ENCODE measurements around the gene CENPP.

Gene CENPP

GRCh38 chr9:92440751-92441046, 114.9 kb downstream of the CENPP start:
- DNase-seq = no peak
- no peaks in the 10 kb centered on the region for H3K36me3 Mint-ChIP-seq (ENCODE audit: low read depth)
- peaks cover 4% of the 10 kb centered on the region for H3K4me1 Mint-ChIP-seq
- peak; percentile 61 for ATAC-seq
- no peak overlapping the region for H3K4me3 Mint-ChIP-seq
- no peak overlapping the region for H3K27ac Mint-ChIP-seq
- H3K27me3 Mint-ChIP-seq = no peaks in the 10 kb centered on the region
- H3K9me3 Mint-ChIP-seq = no peaks in the 10 kb centered on the region

- Mint-ChIP-seq H3K9me3 (no peaks in the 10 kb centered on the region), H3K27ac (no peak overlapping the region), H3K36me3 (ENCODE audit: low read depth) (no peaks in the 10 kb centered on the region), H3K27me3 (no peaks in the 10 kb centered on the region), H3K4me3 (no peak overlapping the region), H3K4me1 (peaks cover 4% of the 10 kb centered on the region)
- ATAC-seq (no peak), DNase-seq (no peak)
Measured at GRCh38 chr9:92444841-92445240, 119.1 kb downstream of the CENPP start.

DNA sequence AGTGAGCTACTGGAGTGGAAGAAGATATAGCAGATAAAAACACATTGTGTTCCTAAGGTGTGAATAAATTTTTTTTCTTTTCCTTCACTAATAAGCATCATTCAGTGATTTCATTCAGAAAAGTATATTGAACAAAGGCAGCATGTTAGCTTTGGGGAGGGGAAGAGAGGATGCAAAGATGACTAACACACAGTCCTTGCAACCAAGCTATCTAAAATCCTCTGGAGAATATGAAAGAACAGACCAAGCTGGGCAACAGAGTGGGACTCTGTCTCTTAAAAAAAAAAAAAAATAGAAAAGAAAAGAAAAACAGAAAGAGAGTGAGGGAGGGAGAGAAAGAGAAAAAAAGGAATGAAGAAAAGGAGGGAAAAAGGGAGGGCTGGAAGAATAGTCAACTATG, 120.8 kb downstream of the CENPP start:
- Mint-ChIP-seq H3K4me1 (no peaks in the 10 kb centered on the region), H3K4me3 (no peak overlapping the region)
- ATAC-seq = no peak

DNA sequence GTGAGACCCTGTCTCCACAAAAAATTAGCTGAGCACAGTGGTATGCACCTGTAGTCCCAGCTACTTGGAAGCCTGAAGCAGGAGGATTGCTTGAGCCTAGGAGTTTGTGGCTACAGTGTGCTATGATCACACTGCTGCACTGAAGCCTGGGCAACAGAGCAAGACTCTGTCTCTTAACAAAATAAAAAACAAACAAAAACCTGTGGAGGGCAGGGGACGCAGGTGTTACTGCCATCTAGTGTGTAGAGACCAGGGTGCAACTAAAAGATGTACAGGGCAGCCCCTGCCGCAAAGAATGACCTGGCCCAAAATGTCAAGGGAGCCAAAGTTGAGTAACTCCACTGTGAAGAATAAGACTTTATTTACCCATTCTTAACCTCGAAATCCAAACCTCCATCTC, 129.5 kb downstream of the CENPP start:
- no peak overlapping the region for H3K27ac Mint-ChIP-seq
- no peaks in the 10 kb centered on the region for H3K36me3 Mint-ChIP-seq (ENCODE audit: low read depth)
- no peaks in the 10 kb centered on the region for H3K27me3 Mint-ChIP-seq
- DNase-seq (no peak), ATAC-seq (no peak)
- H3K4me3 Mint-ChIP-seq = no peak overlapping the region
- H3K9me3 Mint-ChIP-seq = no peaks in the 10 kb centered on the region
- no peaks in the 10 kb centered on the region for H3K4me1 Mint-ChIP-seq

More for the DNA sequence above, 120.8 kb downstream of the CENPP start:
- no peaks in the 10 kb centered on the region for H3K36me3 Mint-ChIP-seq (ENCODE audit: low read depth)
- no peaks in the 10 kb centered on the region for H3K27me3 Mint-ChIP-seq
- no peak overlapping the region for H3K27ac Mint-ChIP-seq
- no peaks in the 10 kb centered on the region for H3K9me3 Mint-ChIP-seq
- DNase-seq = no peak

GRCh38 chr9:92457576-92457975, 131.8 kb downstream of the CENPP start:
- no peaks in the 10 kb centered on the region for H3K4me1 Mint-ChIP-seq
- ATAC-seq (no peak), DNase-seq (no peak)
- H3K4me3 Mint-ChIP-seq = no peak overlapping the region
- H3K27ac Mint-ChIP-seq = no peak overlapping the region
- H3K27me3 Mint-ChIP-seq = no peaks in the 10 kb centered on the region
- H3K9me3 Mint-ChIP-seq = no peaks in the 10 kb centered on the region
- no peaks in the 10 kb centered on the region for H3K36me3 Mint-ChIP-seq (ENCODE audit: low read depth)

GRCh38 chr9:92463387-92463786, 137.6 kb downstream of the CENPP start:
- no peak for ATAC-seq
- H3K27me3 Mint-ChIP-seq = no peaks in the 10 kb centered on the region
- H3K4me1 Mint-ChIP-seq = no peaks in the 10 kb centered on the region
- H3K9me3 Mint-ChIP-seq = no peaks in the 10 kb centered on the region
- DNase-seq = no peak
- no peak overlapping the region for H3K27ac Mint-ChIP-seq
- no peaks in the 10 kb centered on the region for H3K36me3 Mint-ChIP-seq (ENCODE audit: low read depth)
- no peak overlapping the region for H3K4me3 Mint-ChIP-seq

DNA sequence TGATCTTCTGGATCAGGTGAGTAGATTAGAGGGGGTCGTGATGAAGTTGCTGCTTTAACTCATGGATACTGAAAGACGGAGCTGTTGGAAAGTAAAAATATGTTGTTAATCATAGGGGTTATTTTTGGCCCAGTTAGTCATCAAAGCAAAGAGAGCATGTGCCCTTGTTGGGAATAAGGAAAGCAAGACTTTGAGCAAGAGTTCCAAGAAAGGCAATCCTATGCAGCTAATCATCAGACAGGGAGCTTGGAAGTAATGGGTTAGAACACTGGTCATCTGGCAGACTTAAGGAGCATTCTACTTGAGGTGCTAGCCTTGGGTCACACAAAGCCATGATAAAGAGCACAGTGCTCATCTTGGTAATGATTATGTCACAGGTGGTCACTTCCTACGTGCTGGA, 138.2 kb downstream of the CENPP start:
- no peak for ATAC-seq
- Mint-ChIP-seq H3K27me3 (no peaks in the 10 kb centered on the region), H3K4me1 (no peaks in the 10 kb centered on the region), H3K36me3 (ENCODE audit: low read depth) (no peaks in the 10 kb centered on the region), H3K4me3 (no peak overlapping the region), H3K27ac (no peak overlapping the region), H3K9me3 (no peaks in the 10 kb centered on the region)
- DNase-seq = no peak

DNA sequence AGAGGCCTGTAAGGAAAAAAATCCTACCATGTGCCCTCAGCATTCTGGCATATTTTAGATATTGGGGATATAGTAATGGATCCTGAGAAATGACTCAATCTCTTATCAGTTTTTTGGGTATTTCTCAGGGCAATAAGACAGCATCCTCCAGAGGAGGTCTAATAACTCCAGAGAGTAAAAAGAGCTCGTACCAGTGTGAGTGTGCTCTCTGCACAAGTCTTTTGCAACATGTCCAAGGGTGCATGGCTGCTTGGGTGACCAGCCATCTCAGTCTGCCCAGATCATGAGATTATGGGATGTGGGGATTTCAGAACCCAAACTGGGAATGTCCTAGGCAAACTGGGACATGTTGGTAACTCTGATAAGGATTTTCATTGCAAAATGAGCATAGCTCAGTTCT, 141.3 kb downstream of the CENPP start:
- no peak overlapping the region for H3K4me3 Mint-ChIP-seq
- no peak overlapping the region for H3K27ac Mint-ChIP-seq
- H3K9me3 Mint-ChIP-seq = no peaks in the 10 kb centered on the region
- H3K36me3 Mint-ChIP-seq (ENCODE audit: low read depth) = no peaks in the 10 kb centered on the region
- no peaks in the 10 kb centered on the region for H3K4me1 Mint-ChIP-seq
- ATAC-seq (no peak), DNase-seq (no peak)
- H3K27me3 Mint-ChIP-seq = no peaks in the 10 kb centered on the region

DNA sequence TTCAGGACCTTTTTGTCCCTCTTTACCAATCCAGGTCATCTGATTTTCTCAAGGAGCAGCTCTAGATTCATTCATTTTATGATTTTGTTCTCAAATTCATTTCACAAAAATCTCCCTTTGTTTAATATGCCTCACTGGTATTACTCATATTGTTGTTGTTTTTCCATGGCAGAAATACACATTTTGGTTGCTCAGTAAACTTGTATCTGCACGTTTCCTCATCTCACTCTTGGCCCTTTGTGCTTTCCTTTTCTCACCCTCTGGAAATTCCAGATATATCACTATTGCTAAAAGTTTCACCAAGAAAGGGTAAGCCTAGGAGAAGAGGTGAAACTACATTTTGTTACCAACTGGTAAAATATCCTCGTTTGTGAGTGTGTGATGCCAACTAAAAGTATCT, 141.8 kb downstream of the CENPP start:
- H3K27ac Mint-ChIP-seq = no peak overlapping the region
- DNase-seq (no peak), ATAC-seq (no peak)
- H3K9me3 Mint-ChIP-seq = no peaks in the 10 kb centered on the region
- H3K27me3 Mint-ChIP-seq = no peaks in the 10 kb centered on the region
- H3K4me1 Mint-ChIP-seq = no peaks in the 10 kb centered on the region
- H3K4me3 Mint-ChIP-seq = no peak overlapping the region
- H3K36me3 Mint-ChIP-seq (ENCODE audit: low read depth) = no peaks in the 10 kb centered on the region

DNA sequence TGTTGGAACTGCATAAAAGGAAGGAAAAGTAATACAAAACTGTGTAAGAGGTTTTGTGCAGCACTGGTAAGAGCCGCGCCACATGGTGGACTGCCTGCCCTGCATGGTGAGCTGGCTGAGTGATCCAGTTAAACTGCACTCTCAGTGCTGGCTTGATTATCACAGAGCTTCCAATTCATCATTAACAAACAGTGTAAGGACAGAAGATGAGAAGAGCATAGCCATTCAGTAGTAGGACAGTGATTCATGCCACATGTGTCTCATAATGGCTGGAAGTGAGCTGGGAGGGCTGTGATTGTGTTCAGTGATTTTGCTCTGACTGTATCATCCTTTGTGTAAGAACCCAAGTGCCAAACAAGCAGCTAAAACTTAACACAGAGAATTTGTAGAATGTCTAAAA, 142.5 kb downstream of the CENPP start:
- no peak overlapping the region for H3K4me3 Mint-ChIP-seq
- ATAC-seq = no peak
- no peaks in the 10 kb centered on the region for H3K27me3 Mint-ChIP-seq
- no peaks in the 10 kb centered on the region for H3K9me3 Mint-ChIP-seq
- no peak overlapping the region for H3K27ac Mint-ChIP-seq
- H3K36me3 Mint-ChIP-seq (ENCODE audit: low read depth) = no peaks in the 10 kb centered on the region
- no peaks in the 10 kb centered on the region for H3K4me1 Mint-ChIP-seq
- DNase-seq = no peak

- H3K4me1 Mint-ChIP-seq = no peaks in the 10 kb centered on the region
- no peak for ATAC-seq
- no peaks in the 10 kb centered on the region for H3K9me3 Mint-ChIP-seq
- DNase-seq = no peak
- H3K27me3 Mint-ChIP-seq = no peaks in the 10 kb centered on the region
- no peak overlapping the region for H3K4me3 Mint-ChIP-seq
- H3K27ac Mint-ChIP-seq = no peak overlapping the region
- no peaks in the 10 kb centered on the region for H3K36me3 Mint-ChIP-seq (ENCODE audit: low read depth)
Measured at GRCh38 chr9:92474587-92474986, 148.8 kb downstream of the CENPP start.

DNA sequence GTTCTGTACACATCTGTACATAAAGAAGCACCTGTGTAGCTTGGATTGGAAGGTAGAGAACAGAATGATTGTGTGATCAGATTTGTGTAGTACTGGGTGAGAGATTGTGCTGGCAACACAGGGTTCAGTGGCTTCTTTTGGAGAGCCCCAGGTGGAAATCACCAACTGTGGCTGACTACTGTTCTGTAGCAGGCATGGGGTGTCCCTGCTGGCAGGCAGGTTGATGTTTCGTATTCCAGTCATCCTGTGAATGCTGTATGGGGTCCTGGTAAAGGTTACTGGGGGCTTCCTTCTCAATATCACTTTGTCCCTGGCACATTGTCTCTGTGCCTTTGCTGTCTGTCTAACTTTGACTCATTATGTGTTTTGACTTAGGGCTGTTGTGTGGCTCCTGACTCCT, 151.2 kb downstream of the CENPP start:
- ATAC-seq (peak; percentile 59), DNase-seq (no peak)
- no peak overlapping the region for H3K27ac Mint-ChIP-seq
- H3K9me3 Mint-ChIP-seq = no peaks in the 10 kb centered on the region
- no peak overlapping the region for H3K4me3 Mint-ChIP-seq
- H3K27me3 Mint-ChIP-seq = no peaks in the 10 kb centered on the region
- H3K4me1 Mint-ChIP-seq = peaks cover 6% of the 10 kb centered on the region
- H3K36me3 Mint-ChIP-seq (ENCODE audit: low read depth) = no peaks in the 10 kb centered on the region

DNA sequence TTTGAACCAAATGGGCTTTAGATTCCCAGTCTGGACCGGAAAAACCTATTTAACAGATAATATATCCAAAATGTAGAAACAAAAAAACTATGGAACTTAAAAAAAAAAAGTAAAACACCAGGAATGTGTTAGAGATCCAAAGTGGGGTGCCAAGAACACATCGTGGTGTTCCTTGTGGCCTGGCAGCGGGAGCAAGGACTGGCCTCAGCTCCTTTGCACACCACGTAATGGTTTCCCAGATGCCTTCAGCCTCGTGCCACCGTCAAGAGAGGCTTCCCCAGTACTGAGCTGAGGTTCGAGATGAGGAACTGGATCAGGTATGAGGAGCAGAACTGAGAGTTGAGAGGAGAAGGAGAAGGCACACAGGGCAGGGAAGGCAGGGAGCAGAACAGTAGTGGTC, 153.0 kb downstream of the CENPP start:
- Mint-ChIP-seq H3K27ac (no peak overlapping the region), H3K4me3 (no peak overlapping the region), H3K36me3 (ENCODE audit: low read depth) (no peaks in the 10 kb centered on the region), H3K4me1 (peaks cover 6% of the 10 kb centered on the region), H3K9me3 (no peaks in the 10 kb centered on the region), H3K27me3 (no peaks in the 10 kb centered on the region)
- ATAC-seq = no peak
- DNase-seq = no peak

GRCh38 chr9:92479346-92479745, 153.6 kb downstream of the CENPP start:
- H3K9me3 Mint-ChIP-seq = no peaks in the 10 kb centered on the region
- H3K4me1 Mint-ChIP-seq = peaks cover 6% of the 10 kb centered on the region
- DNase-seq (no peak), ATAC-seq (no peak)
- no peak overlapping the region for H3K27ac Mint-ChIP-seq
- no peaks in the 10 kb centered on the region for H3K36me3 Mint-ChIP-seq (ENCODE audit: low read depth)
- no peak overlapping the region for H3K4me3 Mint-ChIP-seq
- H3K27me3 Mint-ChIP-seq = no peaks in the 10 kb centered on the region

- DNase-seq = no peak
- Mint-ChIP-seq H3K9me3 (no peaks in the 10 kb centered on the region), H3K27ac (no peak overlapping the region), H3K27me3 (no peaks in the 10 kb centered on the region), H3K36me3 (ENCODE audit: low read depth) (no peaks in the 10 kb centered on the region), H3K4me1 (peaks cover 6% of the 10 kb centered on the region), H3K4me3 (no peak overlapping the region)
- ATAC-seq = no peak
Measured at GRCh38 chr9:92480291-92480771, 154.6 kb downstream of the CENPP start.

GRCh38 chr9:92480986-92481633, 155.4 kb downstream of the CENPP start:
- no peaks in the 10 kb centered on the region for H3K36me3 Mint-ChIP-seq (ENCODE audit: low read depth)
- peaks cover 6% of the 10 kb centered on the region for H3K4me1 Mint-ChIP-seq
- no peaks in the 10 kb centered on the region for H3K27me3 Mint-ChIP-seq
- no peak overlapping the region for H3K27ac Mint-ChIP-seq
- ATAC-seq (no peak), DNase-seq (no peak)
- H3K9me3 Mint-ChIP-seq = no peaks in the 10 kb centered on the region
- no peak overlapping the region for H3K4me3 Mint-ChIP-seq
